Hematopoietic multipotent progenitor cell treated with erythropoietin and hydrocortisone succinate and interleukin-3 and kit ligand, for 6 days (in vitro differentiated cells): Measurements from ENCODE around the gene TBCK.
"Not testable (repeated sequence)": the region's sequence is repeated elsewhere in the genome, so short reads cannot be mapped to it uniquely, and the experiment has no call there.

Experiments used
- DNase-seq: peaks from one replicate; pipeline ENCODE4 v3.0.0-alpha.2; 2015

TBCK gene

GRCh38 chr4:106321168-106321567 lies 5.2 kb upstream of the TBCK start:
- DNase-seq: not testable (repeated sequence)

- DNase-seq: no peak
These were observed 4.2 kb upstream of the TBCK start for GRCh38 chr4:106320235-106320634.

GRCh38 chr4:106318511-106318910 lies 2.5 kb upstream of the TBCK start:
- no peak for DNase-seq

- DNase-seq: no peak
These were observed 1.8 kb upstream of the TBCK start for GRCh38 chr4:106317815-106318214.

- peak; percentile 29 for DNase-seq
These were observed 882 bp upstream of the TBCK start for GRCh38 chr4:106316773-106317409.

- peak; percentile 58 for DNase-seq
These were observed 487 bp downstream of the TBCK start for GRCh38 chr4:106315476-106315967.

GRCh38 chr4:106314960-106315359 lies 1.0 kb downstream of the TBCK start:
- peak; percentile 20 for DNase-seq

GRCh38 chr4:106312997-106313522 lies 2.9 kb downstream of the TBCK start:
- no peak for DNase-seq

GRCh38 chr4:106312377-106312776 lies 3.6 kb downstream of the TBCK start:
- DNase-seq: no peak

- no peak for DNase-seq
These were observed 9.4 kb downstream of the TBCK start for GRCh38 chr4:106306561-106306960.

- no peak for DNase-seq
These were observed 10.5 kb downstream of the TBCK start for GRCh38 chr4:106305435-106306055.

- no peak for DNase-seq
These were observed 11.4 kb downstream of the TBCK start for GRCh38 chr4:106304632-106305031.

- no peak for DNase-seq
These were observed 12.3 kb downstream of the TBCK start for GRCh38 chr4:106303548-106304281.

- DNase-seq: no peak
These were observed 14.0 kb downstream of the TBCK start for GRCh38 chr4:106302062-106302438.

GRCh38 chr4:106301393-106302061 lies 14.5 kb downstream of the TBCK start:
- DNase-seq: no peak

- DNase-seq: no peak
These were observed 16.0 kb downstream of the TBCK start for GRCh38 chr4:106299977-106300376.

GRCh38 chr4:106297245-106298035 lies 18.6 kb downstream of the TBCK start:
- DNase-seq: no peak

GRCh38 chr4:106294062-106294461 lies 21.9 kb downstream of the TBCK start:
- no peak for DNase-seq

- no peak for DNase-seq
These were observed 24.3 kb downstream of the TBCK start for GRCh38 chr4:106291678-106292077.

GRCh38 chr4:106289737-106290136 lies 26.3 kb downstream of the TBCK start:
- no peak for DNase-seq

- DNase-seq: peak; percentile 42
These were observed 28.5 kb downstream of the TBCK start for GRCh38 chr4:106287353-106287969.

GRCh38 chr4:106286611-106287010 lies 29.4 kb downstream of the TBCK start:
- DNase-seq: no peak
